22Rv1 (cell line): Measurements from ENCODE around the gene HSPA12A.

Experiments used
- H3K27ac ChIP-seq: fragments of 450-650 bp; 2 replicates; pipeline ENCODE4 v1.5.1; 2017
- ZFX ChIP-seq: fragments of 450-650 bp; IDR thresholded peaks from 2 replicates; pipeline ENCODE4 v1.6.1; 2017; ENCODE audit warnings: antibody characterized with exemption, borderline replicate concordance
- TF ChIP-seq, protein P1 (sequence below): fragments of 450-650 bp; IDR thresholded peaks from 2 replicates; pipeline ENCODE4 v1.5.1; 2017; ENCODE audit warnings: mild to moderate bottlenecking

The HSPA12A gene

DNA sequence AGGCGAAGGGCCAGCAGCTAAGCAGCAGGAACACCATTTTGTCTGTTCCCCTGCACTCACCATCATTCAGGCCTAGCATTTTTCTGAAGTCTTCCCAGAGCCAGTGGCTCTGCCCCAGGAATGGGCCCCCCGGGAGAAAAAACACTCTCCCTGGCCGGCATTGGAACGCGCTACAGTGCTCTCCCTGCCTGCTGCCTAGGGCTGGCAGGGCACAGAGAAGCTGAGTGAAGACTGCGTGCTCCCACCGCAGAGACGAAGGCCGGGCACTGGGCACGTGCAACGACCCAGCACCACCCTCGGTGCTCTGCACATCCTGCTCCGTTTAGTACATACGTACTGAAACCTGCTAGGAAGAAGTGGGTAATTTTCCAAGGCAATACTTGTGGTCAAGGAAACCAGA, 34.4 kb downstream of the HSPA12A start:
- TF ChIP-seq, protein P1, sequence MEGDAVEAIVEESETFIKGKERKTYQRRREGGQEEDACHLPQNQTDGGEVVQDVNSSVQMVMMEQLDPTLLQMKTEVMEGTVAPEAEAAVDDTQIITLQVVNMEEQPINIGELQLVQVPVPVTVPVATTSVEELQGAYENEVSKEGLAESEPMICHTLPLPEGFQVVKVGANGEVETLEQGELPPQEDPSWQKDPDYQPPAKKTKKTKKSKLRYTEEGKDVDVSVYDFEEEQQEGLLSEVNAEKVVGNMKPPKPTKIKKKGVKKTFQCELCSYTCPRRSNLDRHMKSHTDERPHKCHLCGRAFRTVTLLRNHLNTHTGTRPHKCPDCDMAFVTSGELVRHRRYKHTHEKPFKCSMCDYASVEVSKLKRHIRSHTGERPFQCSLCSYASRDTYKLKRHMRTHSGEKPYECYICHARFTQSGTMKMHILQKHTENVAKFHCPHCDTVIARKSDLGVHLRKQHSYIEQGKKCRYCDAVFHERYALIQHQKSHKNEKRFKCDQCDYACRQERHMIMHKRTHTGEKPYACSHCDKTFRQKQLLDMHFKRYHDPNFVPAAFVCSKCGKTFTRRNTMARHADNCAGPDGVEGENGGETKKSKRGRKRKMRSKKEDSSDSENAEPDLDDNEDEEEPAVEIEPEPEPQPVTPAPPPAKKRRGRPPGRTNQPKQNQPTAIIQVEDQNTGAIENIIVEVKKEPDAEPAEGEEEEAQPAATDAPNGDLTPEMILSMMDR, result no peak
- no peak for TF ChIP-seq ZFX
- no peak overlapping the region for H3K27ac ChIP-seq

DNA sequence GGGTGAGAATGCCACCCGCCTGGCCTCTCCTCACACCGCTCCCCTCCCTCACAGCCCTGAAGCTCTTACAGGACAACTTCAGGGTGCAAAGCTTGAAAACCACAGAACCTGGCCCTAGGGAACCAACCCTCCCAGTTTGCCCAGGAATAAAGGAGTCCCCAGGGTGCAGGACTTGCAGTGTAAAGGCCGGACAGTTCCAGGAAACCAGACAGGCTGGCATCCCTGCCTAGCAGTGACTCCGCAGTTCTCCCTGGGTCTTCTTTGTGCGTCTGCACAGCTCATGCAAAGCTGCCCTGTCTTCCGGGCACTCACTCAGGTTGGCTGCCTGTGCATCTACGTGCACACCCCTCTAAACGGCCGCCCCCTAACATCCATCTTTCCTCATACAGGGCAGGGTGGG, 36.1 kb downstream of the HSPA12A start:
- TF ChIP-seq, protein P1, result no peak
- TF ChIP-seq ZFX, result no peak
- H3K27ac ChIP-seq, result no peak overlapping the region

DNA sequence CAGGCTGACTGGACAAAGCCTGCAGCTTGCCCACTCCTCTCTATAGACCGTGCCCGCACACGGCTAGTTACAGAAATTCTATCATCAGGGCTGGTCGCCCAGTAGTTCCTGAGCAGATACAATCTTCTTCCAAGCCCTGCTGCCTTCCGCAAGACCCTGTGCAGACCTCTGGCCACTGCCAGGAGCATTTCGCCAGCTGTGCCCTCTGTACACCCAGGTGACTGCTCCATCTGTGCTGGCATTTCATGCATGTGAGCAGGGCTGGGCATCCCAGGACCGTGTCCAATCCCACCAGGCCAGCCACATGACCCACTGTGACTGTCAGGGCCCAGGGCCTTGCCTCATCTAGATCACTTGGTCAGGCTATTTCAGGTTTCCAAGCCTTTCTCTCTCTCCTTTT, 36.9 kb downstream of the HSPA12A start:
- TF ChIP-seq ZFX, result no peak
- TF ChIP-seq, protein P1, result no peak

DNA sequence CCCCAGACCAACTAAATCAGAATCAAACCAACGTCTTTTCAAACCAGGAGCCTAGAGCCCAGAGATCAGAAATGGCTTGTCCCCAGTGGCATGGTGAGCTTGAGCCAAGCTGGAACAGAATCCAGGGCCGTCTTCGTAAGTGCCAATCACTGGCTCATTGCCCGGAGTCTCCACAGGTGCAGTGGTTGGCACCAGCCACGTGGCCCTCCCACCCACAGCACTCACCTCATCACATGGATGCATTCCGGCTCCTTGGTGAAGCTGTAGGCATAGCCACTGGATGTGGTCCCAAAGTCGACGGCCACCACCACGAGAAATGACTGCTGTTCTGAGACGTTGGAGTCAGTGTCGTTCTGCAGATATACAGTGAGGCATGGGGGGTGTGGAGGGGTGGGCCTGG, 37.4 kb downstream of the HSPA12A start:
- H3K27ac ChIP-seq, result no peak overlapping the region
- no peak for TF ChIP-seq ZFX
- TF ChIP-seq, protein P1, result no peak

More for the DNA sequence above, 36.9 kb downstream of the HSPA12A start:
- no peak overlapping the region for H3K27ac ChIP-seq

DNA sequence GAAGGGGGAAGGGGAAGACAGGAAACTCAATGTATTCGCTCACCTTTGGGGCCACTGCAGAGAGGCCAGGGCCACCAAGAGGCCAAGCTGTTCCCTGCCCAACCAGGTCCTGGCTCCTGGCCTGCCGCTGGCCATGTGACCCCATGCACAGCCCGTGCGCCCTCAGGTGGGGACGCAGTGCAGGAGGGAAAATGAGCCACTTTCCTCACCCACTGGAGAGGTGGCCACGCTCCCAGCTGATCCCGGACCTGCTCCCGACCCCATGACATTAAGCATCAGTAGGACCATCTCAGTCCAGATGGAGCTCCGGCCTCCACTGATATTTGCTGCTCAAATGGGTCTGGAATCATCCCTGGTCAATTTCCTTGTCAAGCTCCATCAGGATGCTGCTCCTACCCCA, 40.2 kb downstream of the HSPA12A start:
- no peak overlapping the region for H3K27ac ChIP-seq
- TF ChIP-seq, protein P1, result no peak
- no peak for TF ChIP-seq ZFX

DNA sequence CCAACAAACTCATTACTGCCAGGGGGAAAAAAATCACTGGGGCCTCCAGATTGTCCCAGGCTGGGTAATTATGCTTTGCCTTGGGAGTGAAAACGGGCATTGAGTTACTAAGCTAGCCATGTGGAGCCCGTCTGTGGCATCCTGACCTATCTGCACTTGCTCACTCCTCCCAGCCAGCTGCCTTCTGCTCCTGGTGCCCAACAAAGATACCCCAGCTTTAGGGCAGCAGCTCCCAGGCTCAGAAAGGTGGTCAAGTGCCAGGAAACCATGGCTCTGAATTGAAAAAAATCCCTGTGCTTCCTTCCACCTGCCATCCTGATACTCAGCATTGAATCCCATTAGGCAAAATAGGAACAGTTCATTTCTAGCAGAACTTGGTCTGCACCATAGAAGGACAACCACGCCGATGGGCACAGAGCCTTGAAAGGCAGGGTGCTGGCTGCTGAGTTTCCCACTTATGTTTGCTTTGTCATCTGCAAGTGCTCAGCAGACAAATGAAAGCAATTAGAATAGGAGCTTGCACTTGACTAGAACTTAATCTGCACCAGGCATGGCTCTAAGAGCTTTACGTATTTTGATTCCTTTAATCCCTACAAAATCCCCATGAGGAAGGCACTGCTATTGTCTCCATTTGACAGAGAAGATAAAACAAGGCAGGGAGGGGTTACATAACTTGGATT, 42.8 kb downstream of the HSPA12A start:
- TF ChIP-seq, protein P1, result no peak
- no peak for TF ChIP-seq ZFX
- H3K27ac ChIP-seq, result no peak overlapping the region

DNA sequence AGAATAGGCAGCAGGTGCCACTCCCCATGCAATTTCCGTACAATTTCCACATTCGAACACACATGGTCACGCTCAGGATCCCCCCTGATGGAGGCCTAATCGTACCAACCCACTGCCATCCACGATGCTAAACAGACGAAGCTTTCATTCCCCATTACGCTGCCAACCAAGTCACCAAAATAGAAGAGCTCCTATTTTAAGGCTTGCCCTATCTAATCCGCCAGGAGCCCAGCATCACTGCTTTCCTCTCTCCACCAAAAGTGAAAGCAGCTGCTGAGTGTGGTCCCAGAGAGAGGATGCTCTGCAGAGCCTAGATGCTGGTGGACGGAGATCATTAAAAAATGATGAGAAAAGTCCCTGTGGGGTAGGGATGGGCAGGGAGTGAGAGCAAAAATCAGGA, 43.3 kb downstream of the HSPA12A start:
- TF ChIP-seq, protein P1, result no peak
- TF ChIP-seq ZFX, result no peak
- no peak overlapping the region for H3K27ac ChIP-seq
